Measurements from ENCODE around the gene TAPT1.

- no peak for TF ChIP-seq CTCF (conservative IDR thresholded peaks at IDR 0.05; ENCODE audit: low read depth in 2 of 2)
- no peak for TF ChIP-seq POLR2AphosphoS5 (IDR thresholded peaks at IDR 0.05; ENCODE audit: low read depth)
- TF ChIP-seq EZH2 (IDR thresholded peaks at IDR 0.05; ENCODE audit: low read depth, unreplicated experiment), result no peak
- no peak for TF ChIP-seq STAT1 (IDR thresholded peaks at IDR 0.05; ENCODE audit: unreplicated experiment)
- TF ChIP-seq CREB1 (CRISPR knock-in tag; IDR thresholded peaks at IDR 0.05; ENCODE audit: low read depth), result no peak
- no peak for TF ChIP-seq EZH2phosphoT487 (IDR thresholded peaks at IDR 0.05; ENCODE audit: unreplicated experiment)
- TF ChIP-seq REST (IDR thresholded peaks at IDR 0.05; ENCODE audit: unreplicated experiment), result no peak
- no peak for TF ChIP-seq ZNF462 (CRISPR knock-in tag; IDR thresholded peaks at IDR 0.05)
- no peak for TF ChIP-seq JUNB (IDR thresholded peaks at IDR 0.05; ENCODE audit: unreplicated experiment)
- no peak for TF ChIP-seq ZNF331 (CRISPR knock-in tag; IDR thresholded peaks at IDR 0.05; ENCODE audit: low read depth)
- TF ChIP-seq ETS1 (IDR thresholded peaks at IDR 0.05), result no peak
- no peak for TF ChIP-seq ZNF114 (CRISPR knock-in tag; IDR thresholded peaks at IDR 0.05)
- no peak for TF ChIP-seq NANOG (IDR thresholded peaks at IDR 0.05; ENCODE audit: borderline replicate concordance)
Measured at GRCh38 chr4:16231570-16232245, 5.4 kb upstream of the TAPT1 start.

Data from GM23338 (cell line).